Fibroblast of mammary gland (primary cell): ENCODE results near the gene DPF3.

Source experiments
- DNase-seq: peaks from one replicate; pipeline ENCODE4 v3.0.0-alpha.2; 2010; ENCODE audit warnings: low read depth
- H3K4me3 ChIP-seq: 2 replicates; pipeline ENCODE4 v1.5.1; 2011; ENCODE audit warnings: low read depth, mild to moderate bottlenecking, low read length, moderate library complexity; ENCODE audit not compliant: control insufficient read depth
- CTCF ChIP-seq: conservative IDR thresholded peaks from 2 replicates; pipeline ENCODE4 v1.5.1; 2011; ENCODE audit warnings: low read depth, low read length, inconsistent platforms; ENCODE audit not compliant: control insufficient read depth, insufficient read depth

DPF3 gene

GRCh38 chr14:72657214-72657921 is 236.5 kb downstream of the DPF3 start:
- no peak for TF ChIP-seq CTCF
- DNase-seq: peak; percentile 59
- H3K4me3 ChIP-seq: no peak overlapping the region

DNA sequence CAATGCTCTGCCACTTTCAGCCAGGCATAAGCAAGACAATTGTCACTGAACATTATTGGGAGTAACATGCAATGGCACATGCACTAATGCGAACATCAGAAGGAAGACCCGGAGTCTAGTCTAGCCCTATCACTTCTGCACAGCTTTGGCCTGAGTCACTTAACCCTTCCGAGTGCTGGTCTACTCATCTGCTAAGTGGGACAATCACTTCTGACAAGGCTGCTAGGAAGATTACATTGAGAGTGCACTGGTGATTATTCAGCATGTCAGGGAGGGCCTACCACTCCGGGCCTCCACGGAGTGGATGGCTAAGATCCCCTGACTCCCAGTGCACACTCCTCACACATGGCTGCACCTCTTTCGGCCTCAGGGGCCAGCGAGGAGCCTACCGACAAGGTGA is 240.9 kb downstream of the DPF3 start:
- no peak for TF ChIP-seq CTCF
- H3K4me3 ChIP-seq: no peak overlapping the region

GRCh38 chr14:72652179-72652578 is 241.7 kb downstream of the DPF3 start:
- H3K4me3 ChIP-seq: no peak overlapping the region
- TF ChIP-seq CTCF: no peak
- DNase-seq: peak; percentile 41

More for the DNA sequence above, 240.9 kb downstream of the DPF3 start:
- no peak for DNase-seq

- no peak overlapping the region for H3K4me3 ChIP-seq
- TF ChIP-seq CTCF: no peak
- no peak for DNase-seq
Measured at GRCh38 chr14:72651714-72652113, 242.2 kb downstream of the DPF3 start.

DNA sequence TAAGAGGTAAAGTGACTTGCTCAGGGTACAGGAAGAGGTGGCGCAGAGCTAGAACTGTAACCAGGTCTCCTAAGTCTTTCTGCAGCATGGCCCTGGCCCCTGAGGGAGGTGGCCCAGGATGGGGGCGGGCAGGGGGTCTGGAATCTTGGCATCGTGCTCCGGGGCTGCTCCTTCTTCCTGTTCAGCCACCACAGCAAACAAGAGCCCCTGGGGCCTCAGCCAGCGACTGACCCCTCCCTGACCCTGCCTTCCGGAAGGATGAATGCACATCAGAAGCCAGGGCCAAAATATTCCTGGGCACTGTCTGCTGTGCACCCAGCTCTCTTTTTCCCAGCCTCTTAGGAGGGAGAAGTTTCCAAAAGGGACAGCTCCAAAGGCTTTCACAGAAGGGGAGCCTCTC is 242.8 kb downstream of the DPF3 start:
- TF ChIP-seq CTCF: no peak
- H3K4me3 ChIP-seq: no peak overlapping the region
- peak; percentile 28 for DNase-seq

DNA sequence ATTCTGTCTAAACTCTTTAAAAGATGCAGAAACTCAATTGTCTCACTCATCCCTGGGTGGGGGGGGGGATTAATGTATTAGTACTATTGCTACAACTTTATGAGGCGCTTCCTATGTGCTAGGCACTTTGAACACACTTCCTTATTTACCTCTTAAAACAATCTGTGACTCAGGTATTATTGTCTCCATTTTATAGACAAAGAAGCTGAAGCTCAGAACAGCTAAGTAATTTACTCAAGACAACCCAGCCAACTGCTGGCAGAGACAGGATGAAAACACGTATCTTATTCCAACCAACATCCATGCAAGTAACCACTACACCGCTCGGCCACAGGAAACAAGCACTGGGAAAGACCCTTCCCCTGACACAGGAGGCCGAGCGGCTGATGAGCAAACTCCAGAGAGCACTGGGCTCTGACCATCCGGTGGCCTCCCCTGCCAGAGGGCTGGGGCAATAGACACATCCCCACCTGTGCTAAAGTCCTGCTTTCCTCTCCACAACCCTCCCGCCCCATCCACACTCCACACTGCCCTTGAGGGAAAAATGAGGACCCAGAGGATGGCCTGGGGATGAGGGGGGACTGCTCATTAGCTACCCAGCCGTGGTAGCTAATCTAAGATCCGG is 244.2 kb downstream of the DPF3 start:
- no peak for DNase-seq
- H3K4me3 ChIP-seq: no peak overlapping the region
- no peak for TF ChIP-seq CTCF

DNA sequence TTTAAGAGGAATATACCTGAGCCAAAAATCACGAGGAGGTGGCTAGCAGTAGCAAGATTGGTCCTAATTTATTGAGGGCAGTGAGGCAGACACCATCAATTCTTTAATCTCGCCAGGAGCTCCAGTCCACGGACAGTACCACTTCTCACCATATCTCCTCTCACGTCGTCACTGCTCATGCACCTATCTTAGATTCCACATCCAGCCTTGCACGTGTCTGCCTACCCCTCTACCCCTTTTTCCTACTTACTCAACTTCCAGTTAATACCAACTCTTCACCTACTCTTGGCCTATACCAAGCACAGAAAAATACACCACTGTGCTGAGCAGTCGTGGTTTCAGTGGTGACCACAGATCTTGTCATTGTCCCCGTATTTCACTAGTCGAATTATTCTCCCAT is 246.1 kb downstream of the DPF3 start:
- no peak overlapping the region for H3K4me3 ChIP-seq
- DNase-seq: no peak
- TF ChIP-seq CTCF: no peak
